ENCODE measurements around the gene AIMP1. TPM values are rescaled to one million over a fixed set of nuclear protein-coding genes. Genes with fewer than 3 reads are reported as not detected.

AIMP1 gene
- total RNA-seq, 2 donors from 2014 or later: 45.1 to 56.2 TPM

DNA sequence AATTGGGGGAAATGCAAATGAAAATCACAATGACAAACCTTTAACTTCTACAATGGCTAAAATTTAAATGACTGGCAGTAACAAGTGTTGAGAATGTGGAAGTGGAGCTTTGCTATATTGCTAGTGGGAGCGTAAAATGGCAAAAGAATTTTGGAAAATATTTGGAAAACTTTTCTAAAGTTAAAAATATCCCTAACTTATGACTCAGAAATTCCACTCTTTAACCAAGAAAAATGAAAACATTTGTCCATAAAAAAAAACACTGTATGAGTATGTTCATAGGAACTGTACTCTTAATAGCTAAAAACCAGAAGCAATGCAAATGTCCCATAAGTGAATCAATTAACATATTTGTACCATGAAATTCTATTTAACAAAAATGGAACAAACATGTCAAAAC is 4.0 kb upstream of the AIMP1 start:
- intact Hi-C loops (cut with DNase I): no loop called here

DNA sequence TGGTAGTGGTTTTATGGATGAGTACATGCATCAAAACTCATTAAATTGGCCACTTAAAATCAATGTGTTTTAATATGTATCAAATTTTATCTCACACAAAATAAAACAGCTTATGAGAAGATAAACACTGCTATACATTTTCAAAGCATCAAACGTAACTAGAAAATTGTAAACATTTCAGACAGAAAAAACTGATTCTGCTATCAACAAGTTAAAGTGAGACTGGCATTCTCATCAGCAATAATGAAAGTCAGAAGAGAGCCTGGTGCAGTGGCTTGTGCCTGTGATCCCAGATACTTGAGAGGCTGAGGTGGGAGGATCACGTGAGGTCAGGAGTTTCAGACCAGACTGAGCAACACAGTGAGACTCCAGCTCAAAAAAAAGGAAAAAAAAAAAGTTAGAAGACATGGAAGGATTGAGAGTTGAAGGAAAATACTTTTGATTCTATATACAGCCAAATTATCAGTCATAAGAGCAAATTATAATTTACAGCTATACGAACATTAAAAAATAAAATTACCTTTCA is 3.3 kb upstream of the AIMP1 start:
- Histone ChIP-seq H3K36me3 (no peaks in the 10 kb centered on the region), H3K27ac (no peak overlapping the region), H3K9ac (ENCODE audit: low read depth in 2 of 2, low read length in 2 of 2) (no peak overlapping the region), H3K4me1 (no peaks in the 10 kb centered on the region), H3K4me3 (no peak overlapping the region), H3K27me3 (no peaks in the 10 kb centered on the region), H3K9me3 (no peaks in the 10 kb centered on the region)
- intact Hi-C loops (cut with DNase I): no loop called here
- TF ChIP-seq, protein P1, sequence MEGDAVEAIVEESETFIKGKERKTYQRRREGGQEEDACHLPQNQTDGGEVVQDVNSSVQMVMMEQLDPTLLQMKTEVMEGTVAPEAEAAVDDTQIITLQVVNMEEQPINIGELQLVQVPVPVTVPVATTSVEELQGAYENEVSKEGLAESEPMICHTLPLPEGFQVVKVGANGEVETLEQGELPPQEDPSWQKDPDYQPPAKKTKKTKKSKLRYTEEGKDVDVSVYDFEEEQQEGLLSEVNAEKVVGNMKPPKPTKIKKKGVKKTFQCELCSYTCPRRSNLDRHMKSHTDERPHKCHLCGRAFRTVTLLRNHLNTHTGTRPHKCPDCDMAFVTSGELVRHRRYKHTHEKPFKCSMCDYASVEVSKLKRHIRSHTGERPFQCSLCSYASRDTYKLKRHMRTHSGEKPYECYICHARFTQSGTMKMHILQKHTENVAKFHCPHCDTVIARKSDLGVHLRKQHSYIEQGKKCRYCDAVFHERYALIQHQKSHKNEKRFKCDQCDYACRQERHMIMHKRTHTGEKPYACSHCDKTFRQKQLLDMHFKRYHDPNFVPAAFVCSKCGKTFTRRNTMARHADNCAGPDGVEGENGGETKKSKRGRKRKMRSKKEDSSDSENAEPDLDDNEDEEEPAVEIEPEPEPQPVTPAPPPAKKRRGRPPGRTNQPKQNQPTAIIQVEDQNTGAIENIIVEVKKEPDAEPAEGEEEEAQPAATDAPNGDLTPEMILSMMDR (IDR thresholded peaks at IDR 0.05): no peak
- no peak for DNase-seq

More for the DNA sequence above, 4.0 kb upstream of the AIMP1 start:
- Histone ChIP-seq H3K4me1 (no peaks in the 10 kb centered on the region), H3K9me3 (no peaks in the 10 kb centered on the region), H3K27ac (no peak overlapping the region), H3K4me3 (no peak overlapping the region), H3K9ac (ENCODE audit: low read depth in 2 of 2, low read length in 2 of 2) (no peak overlapping the region), H3K36me3 (no peaks in the 10 kb centered on the region), H3K27me3 (no peaks in the 10 kb centered on the region)
- no peak for DNase-seq
- TF ChIP-seq, protein P1 (IDR thresholded peaks at IDR 0.05): no peak

DNA sequence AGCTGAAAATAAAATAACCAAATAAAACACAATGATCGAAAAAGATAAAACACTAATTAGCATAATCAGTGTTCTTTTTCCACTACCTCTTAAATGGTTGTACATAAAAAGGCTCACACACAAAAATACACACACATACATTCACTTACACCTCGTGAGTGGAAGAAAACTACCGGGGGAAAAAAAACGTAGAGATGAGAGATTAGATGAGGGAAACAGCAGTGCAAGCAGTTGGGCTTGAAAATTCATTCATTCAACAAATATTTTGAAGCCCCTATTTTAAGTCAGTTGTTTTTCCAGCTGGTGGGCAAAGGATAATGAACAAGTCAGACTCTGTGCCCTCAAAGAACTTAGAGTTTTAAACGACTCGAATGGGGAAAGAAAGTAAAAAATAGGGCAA is 1.4 kb upstream of the AIMP1 start:
- H3K27ac ChIP-seq: no peak overlapping the region
- no peaks in the 10 kb centered on the region for H3K9me3 ChIP-seq
- TF ChIP-seq, protein P1 (IDR thresholded peaks at IDR 0.05): no peak
- no peaks in the 10 kb centered on the region for H3K36me3 ChIP-seq
- H3K4me3 ChIP-seq: peak overlapping the region; percentile 91
- DNase-seq: no peak
- no peaks in the 10 kb centered on the region for H3K27me3 ChIP-seq
- H3K9ac ChIP-seq (ENCODE audit: low read depth in 2 of 2, low read length in 2 of 2): peak overlapping the region; percentile 38 to 80
- intact Hi-C loops (cut with DNase I): no loop called here
- no peaks in the 10 kb centered on the region for H3K4me1 ChIP-seq

DNA sequence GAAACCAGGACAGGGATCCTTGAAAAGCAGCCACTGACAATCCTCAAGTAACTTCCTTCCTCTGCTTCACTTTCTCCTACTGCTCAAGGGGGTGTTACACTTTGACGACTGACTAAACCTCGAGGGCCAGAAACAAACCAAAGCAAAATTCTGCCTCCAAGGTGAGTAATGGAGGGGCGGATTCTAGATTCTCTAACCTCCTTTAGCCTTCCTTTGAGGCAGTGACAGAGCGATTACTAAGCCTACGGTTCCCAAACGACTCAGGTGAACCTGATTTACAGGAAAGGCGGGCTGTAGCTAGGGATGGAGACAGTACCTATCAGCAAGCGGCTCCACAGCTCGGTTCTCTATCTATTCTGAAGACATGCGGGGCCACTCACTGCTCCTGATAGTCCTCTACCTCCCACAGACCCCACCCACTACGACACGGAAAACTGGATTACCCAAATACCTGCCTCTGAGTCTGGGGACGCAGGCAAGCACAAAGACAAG is 828 bp upstream of the AIMP1 start:
- Histone ChIP-seq H3K4me1 (no peaks in the 10 kb centered on the region), H3K4me3 (peak overlapping the region; percentile 91), H3K27ac (peak overlapping the region; percentile 90), H3K9me3 (no peaks in the 10 kb centered on the region), H3K36me3 (no peaks in the 10 kb centered on the region), H3K27me3 (no peaks in the 10 kb centered on the region), H3K9ac (ENCODE audit: low read depth in 2 of 2, low read length in 2 of 2) (peak overlapping the region; percentile 80 to 97)
- DNase-seq: peak; percentile 55
- intact Hi-C loops (cut with DNase I): no loop called here
- TF ChIP-seq, protein P1 (IDR thresholded peaks at IDR 0.05): no peak

DNA sequence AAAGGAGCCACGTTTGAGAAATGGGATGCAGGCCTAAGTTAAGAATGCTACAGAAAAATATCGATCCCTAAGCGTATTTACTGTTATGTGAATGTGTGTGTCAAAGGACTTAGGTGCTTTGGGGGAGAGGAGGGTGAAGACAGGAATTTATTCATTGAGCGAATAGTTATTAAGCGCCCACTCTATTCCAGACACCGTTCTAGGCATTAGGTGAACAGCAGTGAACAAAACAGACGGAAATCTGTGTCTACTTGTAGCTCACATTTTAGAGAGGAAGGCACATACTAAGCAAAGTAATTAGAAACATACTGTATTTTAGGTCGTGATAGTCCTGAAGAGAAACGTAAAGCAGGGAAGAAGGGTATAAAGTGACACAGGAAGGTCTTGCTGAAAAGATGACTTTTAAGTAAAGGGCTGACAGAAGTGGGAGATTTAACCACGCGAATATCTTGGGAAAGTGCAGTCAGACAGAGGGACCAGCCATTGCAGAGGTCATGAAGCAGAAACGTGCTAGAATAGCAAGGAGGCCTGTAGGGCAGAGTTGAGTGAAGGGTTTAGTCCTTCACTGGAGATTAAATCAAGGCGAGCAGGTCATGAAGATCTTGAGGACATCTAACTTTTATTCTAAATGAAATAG is 541 bp downstream of the AIMP1 start:
- intact Hi-C loops (cut with DNase I): no loop called here
- H3K9ac ChIP-seq (ENCODE audit: low read depth in 2 of 2, low read length in 2 of 2): peak overlapping the region; percentile 80 to 97
- H3K4me3 ChIP-seq: peak overlapping the region; percentile 91
- no peaks in the 10 kb centered on the region for H3K4me1 ChIP-seq
- H3K27ac ChIP-seq: peak overlapping the region; percentile 90
- no peak for DNase-seq
- no peaks in the 10 kb centered on the region for H3K36me3 ChIP-seq
- no peaks in the 10 kb centered on the region for H3K9me3 ChIP-seq
- no peaks in the 10 kb centered on the region for H3K27me3 ChIP-seq
- TF ChIP-seq, protein P1 (IDR thresholded peaks at IDR 0.05): no peak
